ENCODE data around the gene TGDS.
"Not testable (repeated sequence)": the region's sequence is repeated elsewhere in the genome, so short reads cannot be mapped to it uniquely, and the experiment has no call there.

The TGDS gene

GRCh38 chr13:94553766-94554165, 42.2 kb downstream of the TGDS start:
- no peak for DNase-seq (ENCODE audit: low read depth in 1 of 2, low spot score in 1 of 2)

GRCh38 chr13:94552095-94552494, 43.9 kb downstream of the TGDS start:
- no peak for DNase-seq (ENCODE audit: low read depth in 1 of 2, low spot score in 1 of 2)

- no peak for DNase-seq (ENCODE audit: low read depth in 1 of 2, low spot score in 1 of 2)
Observed at GRCh38 chr13:94550062-94550738, 45.8 kb downstream of the TGDS start.

GRCh38 chr13:94549232-94550061, 46.5 kb downstream of the TGDS start:
- DNase-seq (ENCODE audit: low read depth in 1 of 2, low spot score in 1 of 2), result peak; percentile 84 to 87

- peak in 1 of 2 donors; percentile 27 for DNase-seq (ENCODE audit: low read depth in 1 of 2, low spot score in 1 of 2)
Observed at GRCh38 chr13:94548821-94549231, 47.1 kb downstream of the TGDS start.

- no peak for DNase-seq (ENCODE audit: low read depth in 1 of 2, low spot score in 1 of 2)
Observed at GRCh38 chr13:94548382-94548781, 47.6 kb downstream of the TGDS start.

- no peak for DNase-seq (ENCODE audit: low read depth in 1 of 2, low spot score in 1 of 2)
Observed at GRCh38 chr13:94546061-94546839, 49.7 kb downstream of the TGDS start.

GRCh38 chr13:94544922-94545321, 51.0 kb downstream of the TGDS start:
- no peak for DNase-seq (ENCODE audit: low read depth in 1 of 2, low spot score in 1 of 2)

- no peak for DNase-seq (ENCODE audit: low read depth in 1 of 2, low spot score in 1 of 2)
Observed at GRCh38 chr13:94542917-94543316, 53.0 kb downstream of the TGDS start.

- no peak for DNase-seq (ENCODE audit: low read depth in 1 of 2, low spot score in 1 of 2)
Observed at GRCh38 chr13:94537740-94538630, 58.0 kb downstream of the TGDS start.

GRCh38 chr13:94535775-94536174, 60.2 kb downstream of the TGDS start:
- DNase-seq (ENCODE audit: low read depth in 1 of 2, low spot score in 1 of 2), result no peak

- no peak for DNase-seq (ENCODE audit: low read depth in 1 of 2, low spot score in 1 of 2)
Observed at GRCh38 chr13:94535231-94535630, 60.7 kb downstream of the TGDS start.

- DNase-seq (ENCODE audit: low read depth in 1 of 2, low spot score in 1 of 2), result no peak
Observed at GRCh38 chr13:94534166-94534565, 61.8 kb downstream of the TGDS start.

GRCh38 chr13:94532278-94532677, 63.7 kb downstream of the TGDS start:
- not testable (repeated sequence) for DNase-seq (ENCODE audit: low read depth in 1 of 2, low spot score in 1 of 2)

- DNase-seq (ENCODE audit: low read depth in 1 of 2, low spot score in 1 of 2), result not testable (repeated sequence)
Observed at GRCh38 chr13:94526956-94527355, 69.0 kb downstream of the TGDS start.

- DNase-seq (ENCODE audit: low read depth in 1 of 2, low spot score in 1 of 2), result no peak
Observed at GRCh38 chr13:94525781-94526180, 70.2 kb downstream of the TGDS start.

GRCh38 chr13:94524407-94524806, 71.5 kb downstream of the TGDS start:
- no peak for DNase-seq (ENCODE audit: low read depth in 1 of 2, low spot score in 1 of 2)
